ENCODE data around the gene PHPT1. TPM values are rescaled to one million over a fixed set of nuclear protein-coding genes. Genes with fewer than 3 reads are reported as not detected.

Gene PHPT1
- total and polyA plus RNA-seq, 2 of the 8 experiments (the other 6 are each of a cell fraction or from before 2014, with no cell fraction given), result 109 to 226 TPM

GRCh38 chr9:136838314-136839228 lies 10.6 kb upstream of the PHPT1 start:
- H3K79me1 ChIP-seq (ENCODE audit: low read depth, low read length), result no peaks in the 10 kb centered on the region
- no peak overlapping the region for H2BK120ac ChIP-seq (replicated peaks; ENCODE audit: low read depth, low read length)
- no peaks in the 10 kb centered on the region for H3K27me3 ChIP-seq (replicated peaks in 1 of 4; ENCODE audit: control insufficient read depth in 3 of 4, extremely low read depth in 1 of 4, insufficient read depth in 3 of 4, low read length in 3 of 4)
- no peak for DNase-seq (ENCODE audit: low read depth in 1 of 2, low spot score in 2 of 2)
- H2AK5ac ChIP-seq (ENCODE audit: low read depth, low read length), result no peak overlapping the region
- no peak overlapping the region; the same call in 1 of the 2 replicates for H4K8ac ChIP-seq (ENCODE audit: extremely low read depth, insufficient read depth, low read length)
- no peak overlapping the region for H2BK20ac ChIP-seq (ENCODE audit: low read length)
- H3K36me3 ChIP-seq (ENCODE audit: control insufficient read depth in 2 of 4, insufficient read depth in 4 of 4, low read length in 3 of 4), result peaks cover 0 to 23% (median 4%) of the 10 kb centered on the region in 4 experiments; a peak in 3 of 8 replicates
- no peak for FAIRE-seq
- no peak overlapping the region for H3K56ac ChIP-seq (replicated peaks; ENCODE audit: insufficient read length, low read depth, low read length)
- H2BK15ac ChIP-seq (ENCODE audit: low read length), result no peak overlapping the region
- no peak overlapping the region for H3K27ac ChIP-seq (ENCODE audit: low read depth, low read length)
- CTCF ChIA-PET (ENCODE audit: partially characterized antibody), result interaction anchor here (0.6 to 8.9 kb wide), 3 partner anchors 7 to 198 kb away, joined by 4 to 131 read pairs (median 55); no protein-coding TSS in a partner anchor
- 90% methylated on average over 19 of the region's 29 CpGs; no CpG with 5 or more reads in 1 of the 2 experiments for WGBS, 2 experiments (ENCODE audit: extremely low coverage in 1 of 2, insufficient coverage in 1 of 2, insufficient read length in 1 of 2, insufficient replicate concordance in 2 of 2, low coverage in 1 of 2, low lambda C conversion rate in 2 of 2, missing lambda C conversion rate in 1 of 2)
- no peaks in the 10 kb centered on the region for H3K23me2 ChIP-seq (ENCODE audit: low read depth, low read length)
- H2AFZ ChIP-seq (ENCODE audit: low read length), result no peak overlapping the region
- peaks cover 1 to 6% of the 10 kb centered on the region in 2 experiments for H4K20me1 ChIP-seq (replicated peaks in 1 of 2; ENCODE audit: control insufficient read depth in 1 of 2, insufficient read depth in 2 of 2, low read length in 2 of 2)
- H4K5ac ChIP-seq (ENCODE audit: insufficient read length, low read depth, low read length), result no peak overlapping the region
- H3K4me2 ChIP-seq (ENCODE audit: insufficient read depth in 1 of 2, low read depth in 2 of 2, low read length in 2 of 2), result no peak overlapping the region
- no peak overlapping the region for H3K23ac ChIP-seq (ENCODE audit: insufficient read length)
- H3K14ac ChIP-seq (ENCODE audit: insufficient read length), result no peak overlapping the region
- H4K91ac ChIP-seq (replicated peaks; ENCODE audit: insufficient read length, low read length), result no peak overlapping the region
- no peaks in the 10 kb centered on the region for H3K79me2 ChIP-seq (ENCODE audit: control insufficient read depth in 1 of 2, insufficient read depth in 2 of 2, low read length in 2 of 2)
- no peak overlapping the region for H3K9ac ChIP-seq (replicated peaks in 1 of 4; ENCODE audit: extremely low read depth in 1 of 4, low read depth in 3 of 4, low read length in 3 of 4)
- H3K9me3 ChIP-seq (ENCODE audit: insufficient read depth in 2 of 2, low read depth in 1 of 2, low read length in 1 of 2), result no peaks in the 10 kb centered on the region
- H2BK12ac ChIP-seq (ENCODE audit: low read depth, low read length), result no peak overlapping the region
- POLR2A ChIA-PET (ENCODE audit: partially characterized antibody), result interaction anchor here (1.3 to 20.5 kb wide), 4 partner anchors 8 to 84 kb away, joined by 3 to 248 read pairs (median 47); partner anchors contain the start of gene MAMDC4
- H2BK5ac ChIP-seq (ENCODE audit: low read depth, low read length), result no peak overlapping the region
- H3K4ac ChIP-seq (replicated peaks; ENCODE audit: insufficient read length, low read depth, low read length), result no peak overlapping the region
- H3K4me1 ChIP-seq (replicated peaks in 1 of 4; ENCODE audit: control insufficient read depth in 3 of 4, insufficient read depth in 4 of 4, low read length in 3 of 4), result peaks cover 5 to 24% (median 16%) of the 10 kb centered on the region in 4 experiments
- no peak overlapping the region for H3K18ac ChIP-seq (ENCODE audit: extremely low read depth, low read length)
- TF ChIP-seq POLR2A (IDR thresholded peaks at IDR 0.05; ENCODE audit: control extremely low read depth in 1 of 2, low read depth in 2 of 2, low read length in 2 of 2) (peak in 1 of 2 experiments; percentile 13; a peak in 1 of 3 replicates), CTBP2 (IDR thresholded peaks at IDR 0.05; ENCODE audit: borderline replicate concordance, insufficient read depth, insufficient read length, low read length) (no peak)
- H3K4me3 ChIP-seq (ENCODE audit: extremely low read depth in 1 of 4, insufficient read depth in 2 of 4, low read depth in 3 of 4, low read length in 4 of 4), result no peak overlapping the region
